Astrocyte (in vitro differentiated cells and primary cell): Measurements from ENCODE around the gene KIAA0753.

Source experiments
- EZH2 ChIP-seq: IDR thresholded peaks from 2 replicates; pipeline ENCODE4 v1.6.1; 2012; ENCODE audit warnings: mild to moderate bottlenecking, low read length, inconsistent platforms; ENCODE audit not compliant: insufficient read depth
- TF ChIP-seq, protein P1 (sequence below): IDR thresholded peaks from 2 replicates; pipeline ENCODE4 v1.5.1; 2011; ENCODE audit warnings: low read depth, mild to moderate bottlenecking, inconsistent platforms, low read length, moderate library complexity; ENCODE audit not compliant: insufficient read depth

GRCh38 chr17:6583411-6583810 lies 57.1 kb downstream of the KIAA0753 start:
- TF ChIP-seq, protein P1, sequence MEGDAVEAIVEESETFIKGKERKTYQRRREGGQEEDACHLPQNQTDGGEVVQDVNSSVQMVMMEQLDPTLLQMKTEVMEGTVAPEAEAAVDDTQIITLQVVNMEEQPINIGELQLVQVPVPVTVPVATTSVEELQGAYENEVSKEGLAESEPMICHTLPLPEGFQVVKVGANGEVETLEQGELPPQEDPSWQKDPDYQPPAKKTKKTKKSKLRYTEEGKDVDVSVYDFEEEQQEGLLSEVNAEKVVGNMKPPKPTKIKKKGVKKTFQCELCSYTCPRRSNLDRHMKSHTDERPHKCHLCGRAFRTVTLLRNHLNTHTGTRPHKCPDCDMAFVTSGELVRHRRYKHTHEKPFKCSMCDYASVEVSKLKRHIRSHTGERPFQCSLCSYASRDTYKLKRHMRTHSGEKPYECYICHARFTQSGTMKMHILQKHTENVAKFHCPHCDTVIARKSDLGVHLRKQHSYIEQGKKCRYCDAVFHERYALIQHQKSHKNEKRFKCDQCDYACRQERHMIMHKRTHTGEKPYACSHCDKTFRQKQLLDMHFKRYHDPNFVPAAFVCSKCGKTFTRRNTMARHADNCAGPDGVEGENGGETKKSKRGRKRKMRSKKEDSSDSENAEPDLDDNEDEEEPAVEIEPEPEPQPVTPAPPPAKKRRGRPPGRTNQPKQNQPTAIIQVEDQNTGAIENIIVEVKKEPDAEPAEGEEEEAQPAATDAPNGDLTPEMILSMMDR = no peak
- TF ChIP-seq EZH2 = no peak
